Measurements from ENCODE around the gene MVB12B.
A peak's percentile ranks its signal among the peaks of the same experiment; 100 is the strongest.

The MVB12B gene

DNA sequence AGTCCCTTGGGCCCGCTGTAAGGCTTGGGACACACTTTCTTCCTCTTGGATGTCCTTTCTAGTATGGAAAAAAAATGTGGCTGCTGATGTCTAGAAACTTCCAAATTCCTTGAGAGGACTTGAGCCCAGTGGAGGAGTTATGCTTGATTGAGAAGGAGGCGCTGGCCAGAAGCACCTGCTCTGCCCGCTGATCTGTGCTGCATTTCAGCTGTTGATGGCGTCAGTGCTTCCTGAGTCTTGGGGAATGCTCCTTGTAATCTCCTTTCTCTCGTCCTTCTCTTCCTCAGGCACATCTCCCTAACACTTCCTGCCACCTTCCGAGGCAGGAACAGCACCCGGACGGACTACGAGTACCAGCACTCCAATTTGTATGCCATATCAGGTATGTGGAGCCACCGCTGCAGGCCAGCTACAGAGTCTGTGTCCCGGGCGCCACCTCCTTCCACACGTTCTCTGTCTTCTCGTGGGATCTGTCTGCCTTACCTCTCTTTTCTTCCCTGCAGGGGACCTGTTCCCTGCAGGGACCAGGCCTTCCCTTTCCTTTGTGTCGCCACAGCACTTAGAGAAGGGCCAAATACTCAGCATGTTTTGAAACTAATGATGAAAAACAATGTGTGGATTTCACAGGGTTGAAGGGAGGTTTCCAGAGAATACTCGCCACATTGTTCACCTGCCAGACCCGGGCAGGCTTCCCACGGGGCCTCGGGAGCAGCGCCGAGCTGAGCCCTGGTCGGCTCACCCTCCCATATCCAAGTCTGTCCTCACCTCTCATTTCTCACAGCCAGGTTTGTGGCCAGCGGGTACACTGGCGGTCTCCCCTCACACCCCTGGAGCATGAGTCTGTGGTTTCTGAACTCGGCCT lies 95.2 kb downstream of the MVB12B start:
- Histone ChIP-seq H3K9ac (peak overlapping the region in 1 of 11 experiments; percentile 15; a peak in 1 of 22 replicates), H3K4me2 (peak overlapping the region in 10 of 11 experiments; percentile 36 to 85 (median 72); a peak in 21 of 22 replicates), H3K36me3 (peaks cover 0 to 4% (median 0%) of the 10 kb centered on the region in 11 experiments; a peak in 1 of 22 replicates), H3K4me1 (peaks cover 26 to 55% (median 50%) of the 10 kb centered on the region in 10 experiments), H3K27me3 (peaks cover 0 to 9% (median 0%) of the 10 kb centered on the region in 11 experiments; a peak in 2 of 22 replicates), H3K9me3 (replicated peaks in 1 of 11) (no peaks in the 10 kb centered on the region), H4K20me1 (no peaks in the 10 kb centered on the region), H3K27ac (peak overlapping the region in 2 of 11 experiments; percentile 19 to 46; a peak in 1 of 22 replicates), H3K4me3 (no peak overlapping the region)
- TF ChIP-seq Cebpa-rat (IDR thresholded peaks at IDR 0.05): no peak

DNA sequence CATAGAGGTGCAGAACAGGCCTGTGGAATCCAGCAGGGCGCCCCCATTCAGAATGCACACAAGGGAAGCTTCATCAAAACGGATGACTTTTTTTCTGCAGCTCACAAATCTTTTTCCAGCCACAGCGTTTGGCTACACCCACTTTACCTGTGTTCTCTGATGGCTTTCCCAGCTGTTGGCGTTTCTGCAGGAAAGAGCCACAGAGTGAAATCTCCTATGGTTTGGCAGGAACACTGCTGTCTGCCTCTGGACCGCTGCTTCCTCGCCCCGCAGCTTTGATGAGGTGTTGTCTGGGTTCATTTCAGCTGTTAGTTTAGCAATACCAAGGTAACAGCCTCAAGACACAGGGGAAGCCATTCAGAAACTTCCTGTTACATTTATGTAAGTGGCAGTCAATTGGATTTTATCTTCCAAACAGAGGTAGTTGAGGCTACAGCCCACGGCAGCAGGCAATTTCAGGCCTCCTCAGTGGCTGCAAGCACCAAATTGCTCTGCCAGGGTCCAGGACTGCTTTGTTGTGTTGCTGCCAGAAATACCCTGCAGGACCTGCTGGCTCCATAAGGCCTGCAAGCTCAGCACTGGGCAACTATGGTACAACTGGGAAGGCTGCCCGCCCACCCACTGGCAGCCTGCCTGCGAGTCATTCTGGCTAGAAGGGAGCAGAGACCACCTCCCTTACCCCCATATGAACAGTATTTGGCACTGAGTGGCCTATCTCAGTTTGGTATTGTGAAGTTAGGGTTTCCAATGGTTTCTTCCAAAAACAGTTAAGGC lies 96.7 kb downstream of the MVB12B start:
- H3K9ac ChIP-seq: peak overlapping the region in 1 of 11 experiments; percentile 11; a peak in 1 of 22 replicates
- peaks cover 34 to 50% (median 47%) of the 10 kb centered on the region in 10 experiments for H3K4me1 ChIP-seq
- no peaks in the 10 kb centered on the region for H4K20me1 ChIP-seq
- no peak for TF ChIP-seq Cebpa-rat (IDR thresholded peaks at IDR 0.05)
- H3K4me3 ChIP-seq: no peak overlapping the region
- peak overlapping the region in 1 of 11 experiments; percentile 46; a peak in 1 of 22 replicates for H3K27ac ChIP-seq
- peaks cover 0 to 4% (median 0%) of the 10 kb centered on the region in 11 experiments; a peak in 1 of 22 replicates for H3K36me3 ChIP-seq
- H3K4me2 ChIP-seq: peak overlapping the region; percentile 54 to 85 (median 68)
- H3K27me3 ChIP-seq: peaks cover 0 to 9% (median 0%) of the 10 kb centered on the region in 11 experiments; a peak in 2 of 22 replicates
- no peaks in the 10 kb centered on the region for H3K9me3 ChIP-seq (replicated peaks in 1 of 11)

DNA sequence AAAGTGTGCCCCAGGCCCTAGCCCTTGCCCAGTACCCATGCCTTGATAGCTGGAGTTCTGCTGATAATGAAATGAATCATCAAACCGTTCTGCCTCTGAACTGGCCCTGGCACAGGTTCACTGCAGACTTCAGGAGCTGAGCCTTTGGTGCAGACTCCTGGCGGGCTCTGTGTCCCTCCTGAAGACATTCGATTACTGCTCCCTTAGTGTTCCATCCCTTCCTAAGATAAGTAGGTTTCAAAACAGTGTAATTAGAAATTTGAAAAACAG lies 97.2 kb downstream of the MVB12B start:
- Histone ChIP-seq H3K4me2 (peak overlapping the region; percentile 54 to 85 (median 68); a peak in 17 of 22 replicates), H3K9ac (no peak overlapping the region), H3K27ac (no peak overlapping the region; a peak in 1 of 22 replicates), H3K4me1 (peaks cover 39 to 52% (median 48%) of the 10 kb centered on the region in 10 experiments), H3K36me3 (peaks cover 0 to 4% (median 0%) of the 10 kb centered on the region in 11 experiments; a peak in 1 of 22 replicates), H3K27me3 (peaks cover 0 to 9% (median 0%) of the 10 kb centered on the region in 11 experiments; a peak in 2 of 22 replicates), H4K20me1 (no peaks in the 10 kb centered on the region), H3K9me3 (replicated peaks in 1 of 11) (no peaks in the 10 kb centered on the region), H3K4me3 (no peak overlapping the region)
- no peak for TF ChIP-seq Cebpa-rat (IDR thresholded peaks at IDR 0.05)

DNA sequence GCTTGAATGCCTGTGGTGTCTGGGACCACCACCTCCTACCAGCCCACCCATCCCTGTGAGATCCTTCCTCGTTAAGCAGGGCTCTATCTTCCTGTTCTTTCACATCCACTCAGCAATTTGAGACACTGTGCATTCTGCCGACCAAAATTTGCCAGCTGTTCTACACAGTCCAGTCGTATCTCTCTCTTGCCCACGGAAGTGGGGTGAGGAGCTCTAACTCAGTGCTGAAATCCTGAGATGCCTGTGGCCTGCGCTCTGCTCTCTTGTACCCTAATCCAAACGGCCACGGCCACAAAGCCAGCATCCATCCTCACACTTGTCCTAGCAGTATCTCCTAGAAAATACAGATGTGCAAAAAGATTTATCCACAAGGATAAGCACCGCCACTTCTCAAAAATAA lies 97.9 kb downstream of the MVB12B start:
- Histone ChIP-seq H3K9ac (no peak overlapping the region), H3K27ac (no peak overlapping the region), H3K4me1 (peaks cover 44 to 53% (median 49%) of the 10 kb centered on the region in 10 experiments), H3K36me3 (peaks cover 0 to 4% (median 0%) of the 10 kb centered on the region in 11 experiments; a peak in 1 of 22 replicates), H4K20me1 (no peaks in the 10 kb centered on the region), H3K27me3 (peaks cover 0 to 9% (median 0%) of the 10 kb centered on the region in 11 experiments; a peak in 2 of 22 replicates), H3K9me3 (replicated peaks in 1 of 11) (no peaks in the 10 kb centered on the region), H3K4me3 (no peak overlapping the region), H3K4me2 (peak overlapping the region in 1 of 11 experiments; percentile 14; a peak in 1 of 22 replicates)
- no peak for TF ChIP-seq Cebpa-rat (IDR thresholded peaks at IDR 0.05)

DNA sequence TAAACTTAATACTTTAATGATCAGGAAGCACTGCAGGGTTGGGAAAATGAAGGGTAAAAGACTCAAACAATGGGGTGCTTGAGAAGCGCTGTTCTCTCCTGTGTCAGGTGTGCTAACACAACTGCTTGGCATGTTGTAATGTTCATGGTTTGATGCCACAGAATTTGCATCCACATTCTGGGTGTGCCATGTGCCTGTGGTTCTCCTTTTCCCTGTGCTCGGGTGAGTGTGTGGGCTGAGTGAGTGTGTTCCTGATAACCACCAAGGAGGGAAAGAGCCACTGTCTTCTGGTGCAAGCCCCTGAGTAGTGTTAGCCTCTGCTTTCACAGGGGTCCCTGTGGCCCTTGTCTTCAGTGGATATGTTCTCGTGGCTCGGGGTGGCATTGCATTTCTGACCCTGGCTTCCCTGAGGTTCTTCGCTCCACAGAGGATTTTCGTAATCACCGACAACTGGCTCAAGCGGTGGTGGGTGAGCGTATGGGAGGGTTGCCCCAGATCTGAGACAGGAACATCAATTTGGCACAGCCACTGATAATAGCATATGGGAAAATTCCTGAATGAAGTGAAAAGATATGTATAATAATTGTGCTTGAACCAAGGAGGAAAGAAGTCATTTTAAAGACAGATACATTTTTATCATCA lies 102.0 kb downstream of the MVB12B start:
- H4K20me1 ChIP-seq: no peaks in the 10 kb centered on the region
- H3K9me3 ChIP-seq (replicated peaks in 1 of 11): no peaks in the 10 kb centered on the region
- no peak for TF ChIP-seq Cebpa-rat (IDR thresholded peaks at IDR 0.05)
- H3K36me3 ChIP-seq: peaks cover 0 to 7% (median 0%) of the 10 kb centered on the region in 11 experiments; a peak in 2 of 22 replicates
- H3K4me2 ChIP-seq: peak overlapping the region in 9 of 11 experiments; percentile 10 to 85 (median 33); a peak in 13 of 22 replicates
- H3K27me3 ChIP-seq: no peaks in the 10 kb centered on the region
- H3K27ac ChIP-seq: no peak overlapping the region
- peaks cover 11 to 49% (median 22%) of the 10 kb centered on the region in 10 experiments for H3K4me1 ChIP-seq
- no peak overlapping the region for H3K4me3 ChIP-seq
- H3K9ac ChIP-seq: no peak overlapping the region

DNA sequence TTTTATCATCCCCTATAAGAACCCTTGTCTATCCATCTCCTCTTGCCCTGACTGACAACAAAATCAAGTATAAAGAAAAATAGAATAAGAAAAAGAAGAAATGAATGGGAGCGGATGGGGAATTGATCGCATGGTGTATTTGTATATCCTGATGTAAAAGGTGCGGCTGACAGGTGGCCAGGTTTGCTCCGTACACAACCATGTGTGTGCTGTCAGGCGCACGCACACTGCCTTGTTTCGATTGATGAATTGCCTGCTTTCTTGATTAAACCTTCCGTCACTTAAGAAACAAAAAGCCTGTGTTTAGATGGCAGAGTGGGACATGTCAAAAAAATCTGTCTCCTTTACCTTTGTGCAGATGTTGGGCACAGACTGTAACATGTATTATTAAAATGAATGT lies 102.6 kb downstream of the MVB12B start:
- Histone ChIP-seq H3K27me3 (no peaks in the 10 kb centered on the region), H3K9ac (no peak overlapping the region), H3K4me3 (no peak overlapping the region), H3K36me3 (peaks cover 0 to 7% (median 0%) of the 10 kb centered on the region in 11 experiments; a peak in 2 of 22 replicates), H3K27ac (no peak overlapping the region), H4K20me1 (no peaks in the 10 kb centered on the region), H3K9me3 (replicated peaks in 1 of 11) (no peaks in the 10 kb centered on the region), H3K4me1 (peaks cover 9 to 45% (median 20%) of the 10 kb centered on the region in 10 experiments; a peak in 19 of 20 replicates), H3K4me2 (peak overlapping the region in 4 of 11 experiments; percentile 33 to 85 (median 62); a peak in 4 of 22 replicates)
- no peak for TF ChIP-seq Cebpa-rat (IDR thresholded peaks at IDR 0.05)

DNA sequence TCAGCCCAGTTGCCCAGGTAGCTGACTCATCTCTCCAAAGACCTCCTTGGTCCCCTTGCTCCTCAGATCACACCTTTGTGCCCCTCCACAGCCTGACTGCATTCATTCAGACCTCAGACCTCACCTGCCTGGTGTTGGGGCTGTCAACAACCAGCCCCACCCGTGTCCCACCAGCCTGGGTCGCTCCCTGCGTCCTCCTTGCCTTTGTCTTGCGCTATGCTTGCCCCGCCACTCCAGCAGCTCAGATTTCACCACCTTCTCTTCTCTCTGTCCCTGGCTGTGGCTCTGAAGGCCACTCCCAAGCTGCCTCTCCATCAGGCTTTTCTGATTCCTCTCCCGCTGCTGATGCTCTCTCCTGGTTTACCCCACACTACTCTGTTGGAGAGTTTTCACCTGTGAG lies 103.5 kb downstream of the MVB12B start:
- no peak for TF ChIP-seq Cebpa-rat (IDR thresholded peaks at IDR 0.05)
- no peaks in the 10 kb centered on the region for H4K20me1 ChIP-seq
- peak overlapping the region in 3 of 11 experiments; percentile 62 to 66 (median 65); a peak in 3 of 22 replicates for H3K4me2 ChIP-seq
- peaks cover 0 to 7% (median 0%) of the 10 kb centered on the region in 11 experiments; a peak in 1 of 22 replicates for H3K36me3 ChIP-seq
- H3K4me1 ChIP-seq: peaks cover 9 to 40% (median 20%) of the 10 kb centered on the region in 10 experiments; a peak in 19 of 20 replicates
- no peaks in the 10 kb centered on the region for H3K27me3 ChIP-seq
- no peak overlapping the region for H3K9ac ChIP-seq
- no peaks in the 10 kb centered on the region for H3K9me3 ChIP-seq (replicated peaks in 1 of 11)
- H3K27ac ChIP-seq: no peak overlapping the region
- H3K4me3 ChIP-seq: no peak overlapping the region

DNA sequence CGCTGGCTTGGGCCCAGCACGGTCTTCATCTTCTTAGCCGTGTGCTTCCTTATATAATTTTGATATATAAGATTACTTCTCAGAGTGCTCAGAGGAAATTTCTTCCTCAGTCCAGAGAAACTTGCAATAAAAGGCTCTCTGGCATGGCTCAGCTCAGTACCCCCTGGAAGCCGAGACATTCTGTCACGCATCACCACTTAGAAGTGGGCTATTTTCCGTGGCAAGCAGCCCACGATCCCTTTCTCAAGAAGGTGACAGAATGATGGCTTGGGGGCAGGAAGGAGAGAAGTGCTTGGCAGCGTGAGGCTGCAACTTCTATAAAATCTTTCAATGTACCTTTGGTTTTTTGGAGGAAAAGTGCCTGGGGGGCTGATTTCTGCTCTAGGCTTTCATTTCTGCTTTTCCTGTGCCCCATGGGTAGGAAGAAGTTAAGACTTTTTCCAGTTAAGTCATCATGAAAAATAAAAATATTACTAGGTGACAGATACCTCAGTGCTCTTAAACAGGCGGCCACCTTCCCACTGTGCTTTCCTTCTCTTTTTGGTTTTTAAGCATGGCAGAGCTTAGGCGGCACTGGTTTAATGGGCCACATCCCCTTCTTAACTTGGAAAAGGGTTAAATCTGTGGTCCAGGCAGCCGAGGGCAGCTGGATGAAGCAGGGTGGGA lies 104.6 kb downstream of the MVB12B start:
- peak overlapping the region in 10 of 11 experiments; percentile 33 to 71 (median 53); a peak in 20 of 22 replicates for H3K4me2 ChIP-seq
- TF ChIP-seq Cebpa-rat (IDR thresholded peaks at IDR 0.05): no peak

More for the DNA sequence above, 104.6 kb downstream of the MVB12B start:
- peak overlapping the region in 1 of 11 experiments; percentile 12; a peak in 1 of 22 replicates for H3K9ac ChIP-seq
- no peaks in the 10 kb centered on the region for H4K20me1 ChIP-seq
- H3K36me3 ChIP-seq: peaks cover 0 to 7% (median 0%) of the 10 kb centered on the region in 11 experiments; a peak in 1 of 22 replicates
- H3K27ac ChIP-seq: no peak overlapping the region
- no peaks in the 10 kb centered on the region for H3K27me3 ChIP-seq
- peaks cover 9 to 40% (median 20%) of the 10 kb centered on the region in 10 experiments; a peak in 19 of 20 replicates for H3K4me1 ChIP-seq
- H3K9me3 ChIP-seq (replicated peaks in 1 of 11): no peaks in the 10 kb centered on the region
- H3K4me3 ChIP-seq: no peak overlapping the region
